Stimulated activated CD4-positive, alpha-beta T cell treated with anti-CD3 and anti-CD28 coated beads, Interleukin-1b, Interleukin-23, amount 100 ng/mL, for 4 hours (primary cell): ENCODE measurements around the gene KRTAP4-3.
"Not testable (repeated sequence)": the region's sequence is repeated elsewhere in the genome, so short reads cannot be mapped to it uniquely, and the experiment has no call there.

Source experiments
- DNase-seq, 2 donors: peaks; one replicate each; pipeline ENCODE4 v3.0.0-alpha.2; 2020; ENCODE audit warnings: low read depth in 2 of 2

The KRTAP4-3 gene

GRCh38 chr17:41168121-41168520 lies at the start of gene KRTAP4-3:
TSS of gene KRTAP4-3 (minus strand) at chr17:41168221. CDS start at chr17:41168172, 49 bp downstream.
- DNase-seq, result no peak

- DNase-seq, result no peak
Measured at GRCh38 chr17:41215681-41216080, 47.7 kb upstream of the KRTAP4-3 start.

- DNase-seq, result no peak
Measured at GRCh38 chr17:41212524-41213169, 44.6 kb upstream of the KRTAP4-3 start.

DNA sequence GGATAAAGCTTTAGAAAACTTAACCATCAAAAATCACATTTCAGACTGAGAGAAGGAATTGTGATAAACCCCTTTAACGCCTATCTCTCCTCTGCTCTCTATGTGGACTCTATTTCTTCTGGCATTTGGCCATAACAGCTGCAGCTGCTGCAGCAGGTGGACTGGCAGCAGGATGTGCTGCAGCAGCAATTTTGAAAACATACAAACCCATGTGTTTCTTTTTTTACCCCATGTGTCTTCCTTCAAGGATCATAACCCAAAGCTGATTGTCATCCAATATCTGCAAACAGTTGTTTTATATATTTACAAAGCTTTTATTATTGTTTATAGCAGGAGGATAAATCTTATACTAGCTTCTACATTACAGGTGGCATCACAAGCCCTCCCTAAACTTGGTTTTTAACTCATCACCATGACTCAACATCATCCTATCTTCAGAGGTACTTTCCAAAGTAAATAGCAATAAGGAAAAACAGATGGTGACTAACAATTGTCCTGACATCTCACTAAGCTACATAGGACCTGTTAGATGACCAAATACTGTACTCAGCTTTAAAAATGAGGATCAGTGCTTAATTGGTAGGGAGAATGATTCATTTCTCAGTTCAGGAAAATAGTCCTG lies 43.9 kb upstream of the KRTAP4-3 start:
- DNase-seq, result no peak

- DNase-seq, result no peak
Measured at GRCh38 chr17:41199421-41200078, 31.5 kb upstream of the KRTAP4-3 start.

DNA sequence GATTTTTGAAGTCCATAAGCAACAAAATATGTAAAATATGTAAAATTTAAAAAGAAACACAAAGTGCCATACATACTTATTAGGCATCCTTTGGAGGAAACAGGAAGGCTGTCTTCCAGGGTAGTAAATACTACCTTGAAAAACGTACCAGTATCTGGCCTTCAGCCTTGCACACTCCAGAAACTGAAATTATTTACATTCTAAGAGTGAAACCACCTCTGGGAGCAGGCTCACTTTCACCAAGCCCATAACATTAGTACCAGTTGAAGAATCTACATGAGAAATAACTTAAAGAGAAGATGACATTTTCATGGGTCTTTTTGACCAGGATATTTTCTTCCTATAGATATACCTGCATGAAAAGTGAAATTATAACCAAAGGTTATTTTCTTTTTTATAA lies 28.0 kb upstream of the KRTAP4-3 start:
- DNase-seq, result no peak

DNA sequence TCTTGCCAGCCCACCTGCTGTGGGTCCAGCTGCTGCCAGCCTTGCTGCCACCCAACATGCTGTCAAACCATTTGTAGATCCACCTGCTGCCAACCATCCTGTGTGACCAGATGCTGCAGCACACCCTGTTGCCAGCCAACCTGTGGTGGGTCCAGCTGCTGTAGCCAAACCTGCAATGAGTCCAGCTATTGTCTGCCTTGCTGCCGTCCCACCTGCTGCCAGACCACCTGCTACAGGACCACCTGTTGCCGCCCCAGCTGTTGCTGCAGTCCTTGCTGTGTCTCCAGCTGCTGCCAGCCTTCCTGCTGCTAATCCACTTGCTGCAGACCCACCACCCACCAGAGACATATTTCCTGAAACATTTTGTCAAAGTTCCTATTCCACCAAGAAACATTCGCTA lies 22.3 kb upstream of the KRTAP4-3 start:
- no peak for DNase-seq

DNA sequence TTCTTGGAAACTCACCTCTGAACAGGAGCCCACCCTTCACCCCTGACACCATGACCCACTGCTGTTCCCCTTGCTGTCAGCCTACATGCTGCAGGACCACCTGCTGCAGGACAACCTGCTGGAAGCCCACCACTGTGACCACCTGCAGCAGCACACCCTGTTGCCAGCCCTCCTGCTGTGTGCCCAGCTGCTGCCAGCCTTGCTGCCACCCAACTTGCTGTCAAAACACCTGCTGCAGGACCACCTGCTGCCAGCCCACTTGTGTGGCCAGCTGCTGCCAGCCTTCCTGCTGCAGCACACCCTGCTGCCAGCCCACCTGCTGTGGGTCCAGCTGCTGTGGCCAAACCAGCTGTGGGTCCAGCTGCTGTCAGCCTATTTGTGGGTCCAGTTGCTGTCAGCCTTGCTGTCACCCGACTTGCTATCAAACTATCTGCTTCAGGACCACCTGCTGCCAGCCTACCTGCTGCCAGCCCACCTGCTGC lies 21.9 kb upstream of the KRTAP4-3 start, which contains the start of gene KRTAP9-1:
Gene KRTAP9-1, plus strand, starts transcription at position 51 of the 482 bp plus-strand sequence. Its CDS starts 0 bp downstream, at position 51.
- DNase-seq, result not testable (repeated sequence)

GRCh38 chr17:41186872-41187271 lies 18.9 kb upstream of the KRTAP4-3 start:
- DNase-seq, result no peak

DNA sequence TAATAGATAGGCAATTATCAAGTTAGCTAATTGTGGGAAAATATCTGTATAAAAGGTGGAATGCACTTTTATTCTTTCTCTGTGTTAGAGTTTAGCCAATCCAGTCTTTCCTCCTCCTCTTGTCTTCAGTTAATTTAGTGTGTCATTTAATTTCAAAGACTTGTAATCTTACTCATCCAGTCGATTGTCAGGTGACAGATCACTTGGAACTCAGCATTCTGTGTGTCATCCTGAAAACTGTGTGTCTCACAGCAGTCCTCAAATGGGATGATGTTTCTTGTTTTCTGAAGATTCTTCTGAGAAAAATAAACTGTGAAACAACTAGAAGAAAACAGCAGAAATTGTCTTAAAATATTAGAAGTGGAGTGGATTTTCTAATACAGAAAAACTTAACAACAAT lies 17.0 kb upstream of the KRTAP4-3 start:
- DNase-seq, result no peak

DNA sequence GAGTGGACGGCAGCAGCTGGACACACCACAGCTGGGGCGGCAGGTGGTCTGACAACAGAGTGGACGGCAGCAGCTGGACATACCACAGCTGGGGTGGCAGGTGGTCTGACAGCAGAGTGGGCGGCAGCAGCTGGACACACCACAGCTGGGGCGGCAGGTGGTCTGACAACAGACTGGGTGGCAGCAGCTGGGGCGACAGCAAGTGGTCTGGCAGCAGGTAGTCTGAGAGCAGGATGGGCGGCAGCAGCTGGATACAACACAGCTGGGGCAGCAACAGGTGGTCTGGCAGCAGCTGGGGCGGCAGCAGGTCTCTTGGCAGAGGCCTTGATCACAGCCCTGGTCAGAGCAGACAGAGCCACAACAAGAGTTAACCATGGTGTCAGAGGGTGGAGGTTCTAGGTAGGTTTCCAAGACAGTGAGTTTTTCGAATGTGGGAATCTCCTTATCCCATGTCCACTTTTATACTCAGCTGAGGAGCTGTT lies 16.5 kb upstream of the KRTAP4-3 start, which contains the start of gene KRTAP4-1:
Gene KRTAP4-1, minus strand, starts transcription at position 432 of the 482 bp plus-strand sequence. Its CDS starts 57 bp downstream, at position 375.
- DNase-seq, result no peak

DNA sequence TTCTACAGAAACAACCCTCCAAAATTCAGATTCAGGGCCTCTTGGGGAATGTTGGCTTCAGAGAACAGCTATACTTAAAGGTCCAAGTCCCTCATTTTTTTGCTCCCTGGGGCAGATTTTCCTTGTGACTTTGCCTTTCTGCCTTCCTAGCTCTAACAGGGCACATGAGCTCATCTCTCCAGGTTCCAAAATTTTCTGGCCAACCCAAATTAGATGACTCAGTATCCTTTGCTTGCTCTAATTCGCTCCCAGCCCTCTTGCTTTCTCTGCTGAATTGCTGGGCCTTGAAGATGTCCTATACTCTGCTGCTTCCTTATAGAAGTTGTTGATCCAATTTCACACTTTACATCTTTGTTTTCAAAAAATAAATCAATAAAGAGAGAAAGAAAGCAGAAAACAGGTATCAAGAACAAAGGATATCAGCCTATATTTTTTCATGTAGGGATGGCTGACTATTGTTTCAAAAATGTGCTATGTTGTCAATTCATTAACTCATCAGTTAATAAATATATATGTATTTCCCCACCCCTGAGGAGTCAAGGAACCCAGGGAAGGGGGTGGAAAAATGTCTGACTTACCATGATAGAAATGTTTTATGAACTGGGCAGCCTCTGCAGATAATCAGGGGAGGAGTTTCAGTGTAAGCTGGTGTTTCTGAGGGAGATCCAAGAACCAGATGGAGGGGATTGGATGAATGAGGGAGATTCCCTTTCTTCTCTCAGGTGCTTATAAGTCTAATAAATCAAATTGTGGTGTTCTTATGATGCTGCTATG lies 11.0 kb upstream of the KRTAP4-3 start:
- DNase-seq, result no peak

GRCh38 chr17:41178341-41178740 lies 10.3 kb upstream of the KRTAP4-3 start:
- DNase-seq, result no peak

GRCh38 chr17:41177727-41178271 lies 9.8 kb upstream of the KRTAP4-3 start, which contains the start of gene KRTAP4-2:
TSS of gene KRTAP4-2 (minus strand) at chr17:41178221. CDS start at chr17:41178164, 57 bp downstream.
- DNase-seq, result no peak

DNA sequence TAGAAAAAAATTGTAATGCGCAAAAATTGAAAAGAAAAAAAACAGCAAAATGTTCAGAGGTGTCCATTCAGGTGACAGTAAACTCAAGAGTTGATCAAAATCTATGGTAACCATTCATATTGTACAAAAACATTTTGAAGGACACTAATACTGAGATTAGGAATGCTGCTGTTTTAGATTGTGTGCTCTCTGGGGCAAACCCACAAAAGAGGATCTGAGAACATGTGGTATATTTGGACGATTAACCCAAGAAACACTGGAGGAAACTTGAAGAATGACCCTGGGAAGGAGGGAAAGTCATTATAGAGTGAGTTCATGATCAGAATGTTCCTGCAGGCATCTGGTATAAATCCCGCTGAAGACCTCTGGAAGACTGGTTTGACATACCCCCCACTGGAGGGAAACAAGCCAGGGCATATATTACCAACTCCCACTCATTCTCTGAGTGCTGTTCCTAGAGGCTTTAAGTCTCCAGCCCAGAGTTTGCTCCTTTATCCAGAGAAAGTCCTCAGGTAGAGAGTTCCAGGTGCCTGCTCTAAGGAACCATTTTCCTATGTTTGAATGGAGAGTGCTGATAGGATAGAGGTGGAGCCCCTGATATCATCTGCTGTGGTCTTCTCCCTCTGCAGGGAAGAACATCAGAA lies 8.8 kb upstream of the KRTAP4-3 start:
- no peak for DNase-seq

GRCh38 chr17:41171886-41172285 lies 3.9 kb upstream of the KRTAP4-3 start:
- no peak for DNase-seq

DNA sequence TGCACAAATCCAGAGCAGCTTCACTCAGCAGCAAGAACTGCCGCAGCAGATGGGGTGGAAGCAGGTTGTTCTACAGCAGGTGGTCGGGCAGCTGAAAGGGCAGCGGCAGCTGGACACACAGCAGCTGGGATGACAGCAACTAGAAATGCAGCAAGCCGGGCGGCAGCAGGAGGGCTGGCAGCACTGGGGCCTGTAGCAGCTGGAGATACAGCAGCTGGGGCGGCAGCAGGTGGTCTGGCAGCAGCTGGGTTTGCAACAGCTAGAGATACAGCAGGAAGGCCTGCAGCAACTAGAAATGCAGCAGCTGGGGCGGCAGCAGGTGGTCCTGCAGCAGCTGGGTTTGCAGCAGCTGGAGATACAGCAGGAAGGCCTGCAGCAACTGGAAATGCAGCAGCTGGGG lies 460 bp downstream of the KRTAP4-3 start:
- no peak for DNase-seq

GRCh38 chr17:41163828-41164227 lies 4.2 kb downstream of the KRTAP4-3 start:
- no peak for DNase-seq

GRCh38 chr17:41160648-41161047 lies 7.4 kb downstream of the KRTAP4-3 start, which contains the start of gene KRTAP4-4:
TSS of gene KRTAP4-4 (minus strand) at chr17:41160748. CDS start at chr17:41160691, 57 bp downstream.
- DNase-seq, result no peak

GRCh38 chr17:41160190-41160589 lies 7.8 kb downstream of the KRTAP4-3 start:
- DNase-seq, result not testable (repeated sequence)

GRCh38 chr17:41153856-41154255 lies 14.2 kb downstream of the KRTAP4-3 start:
- DNase-seq, result no peak
